GM23338 (cell line): ENCODE results near the gene MAP1LC3B. TPM values are rescaled to one million over a fixed set of nuclear protein-coding genes. Genes with fewer than 3 reads are reported as not detected.

Experiments
- ATAC-seq: fragments of 200-7000 bp; cut with Tn5 transposase; 3 replicates; pipeline ENCODE4 v1.9.1; 2020
- DNase-seq: peaks from one replicate; pipeline ENCODE4 v3.0.0-alpha.2; 2015; ENCODE audit warnings: low spot score
- H2AFZ ChIP-seq: fragments of 200-600 bp; sonication (generic); 2 replicates; pipeline ENCODE4 v1.8.0; 2016; ENCODE audit warnings: antibody characterized with exemption, mild to moderate bottlenecking, moderate library complexity
- H3F3A ChIP-seq: fragments of 200-600 bp; sonication (generic); replicated peaks from 2 replicates; pipeline ENCODE4 v1.8.0; 2017; ENCODE audit warnings: antibody characterized with exemption, mixed run types, low read depth
- H3K27ac ChIP-seq: fragments of 200-600 bp; sonication (generic); 2 replicates; pipeline ENCODE4 v1.6.1; 2016; ENCODE audit warnings: low read depth
- H3K27me3 ChIP-seq: fragments of 200-600 bp; sonication (generic); 2 replicates; pipeline ENCODE4 v1.8.0; 2016; ENCODE audit warnings: mild to moderate bottlenecking, mixed run types, moderate library complexity; ENCODE audit not compliant: insufficient read depth
- H3K36me3 ChIP-seq: fragments of 200-600 bp; sonication (generic); 2 replicates; pipeline ENCODE4 v1.8.0; 2016; ENCODE audit warnings: mild to moderate bottlenecking; ENCODE audit not compliant: insufficient read depth
- H3K4me1 ChIP-seq: fragments of 200-600 bp; sonication (generic); 2 replicates; pipeline ENCODE4 v1.8.0; 2016; ENCODE audit warnings: mild to moderate bottlenecking, moderate library complexity; ENCODE audit not compliant: insufficient read depth
- H3K4me2 ChIP-seq: fragments of 200-600 bp; sonication (generic); 2 replicates; pipeline ENCODE4 v1.7.1; 2017; ENCODE audit warnings: mixed run types
- H3K4me3 ChIP-seq: fragments of 200-600 bp; sonication (generic); 2 replicates; pipeline ENCODE4 v1.6.1; 2016; ENCODE audit warnings: mixed run types
- H3K79me2 ChIP-seq: fragments of 200-600 bp; sonication (generic); replicated peaks from 2 replicates; pipeline ENCODE4 v1.8.0; 2017; ENCODE audit warnings: mild to moderate bottlenecking; ENCODE audit not compliant: insufficient read depth
- H3K9me2 ChIP-seq: fragments of 200-600 bp; sonication (generic); 2 replicates; pipeline ENCODE4 v1.8.0; 2017; ENCODE audit not compliant: insufficient read depth
- H4K20me1 ChIP-seq: fragments of 200-600 bp; sonication (generic); replicated peaks from 2 replicates; pipeline ENCODE4 v1.8.0; 2017; ENCODE audit warnings: mild to moderate bottlenecking; ENCODE audit not compliant: insufficient read depth
- H3K27ac Mint-ChIP-seq: 2 replicates; pipeline ENCODE4 v1.8.0; 2020; ENCODE audit warnings: inconsistent platforms, mild to moderate bottlenecking, moderate library complexity, mixed read lengths
- H3K27me3 Mint-ChIP-seq: 3 replicates; pipeline ENCODE4 v1.8.0; 2022; ENCODE audit warnings: low read depth, mild to moderate bottlenecking, moderate library complexity, mixed read lengths, inconsistent platforms; ENCODE audit not compliant: insufficient read depth, poor library complexity
- H3K36me3 Mint-ChIP-seq: 3 replicates; pipeline ENCODE4 v1.8.0; 2021; ENCODE audit warnings: low read depth, mild to moderate bottlenecking, inconsistent platforms, moderate library complexity, mixed read lengths
- H3K4me1 Mint-ChIP-seq: 3 replicates; pipeline ENCODE4 v1.8.0; 2020; ENCODE audit warnings: mild to moderate bottlenecking, inconsistent platforms, mixed read lengths
- H3K4me3 Mint-ChIP-seq: 3 replicates; pipeline ENCODE4 v1.8.0; 2021; ENCODE audit warnings: moderate library complexity, mild to moderate bottlenecking, inconsistent platforms, mixed read lengths
- H3K9me3 Mint-ChIP-seq: 3 replicates; pipeline ENCODE4 v1.8.0; 2020; ENCODE audit warnings: moderate library complexity, mild to moderate bottlenecking, inconsistent platforms, mixed read lengths
- CTCF ChIP-seq, 2 experiments: fragments of 200-600 bp in 1 of 2; sonication (generic) in 1 of 2; conservative IDR thresholded peaks; 2 replicates each; pipeline versions ENCODE4 v1.5.1 to v1.6.1; 2016 to 2017; ENCODE audit warnings: antibody characterized with exemption in 2 of 2, low read depth in 2 of 2, mild to moderate bottlenecking in 2 of 2, moderate library complexity in 1 of 2
- ETS1 ChIP-seq: IDR thresholded peaks from 2 replicates; pipeline ENCODE4 v1.6.1; 2016; ENCODE audit warnings: antibody characterized with exemption
- EZH2 ChIP-seq: fragments of 200-600 bp; sonication (generic); IDR thresholded peaks from one replicate; pipeline ENCODE4 v1.8.0; 2017; ENCODE audit warnings: antibody characterized with exemption, mild to moderate bottlenecking, low read depth; ENCODE audit not compliant: unreplicated experiment
- EZH2phosphoT487 ChIP-seq: fragments of 200-600 bp; sonication (generic); IDR thresholded peaks from one replicate; pipeline ENCODE4 v1.8.1; 2018; ENCODE audit warnings: antibody characterized with exemption; ENCODE audit not compliant: unreplicated experiment
- NANOG ChIP-seq: IDR thresholded peaks from 2 replicates; pipeline ENCODE4 v1.6.1; 2016; ENCODE audit warnings: antibody characterized with exemption, borderline replicate concordance
- POLR2AphosphoS5 ChIP-seq: IDR thresholded peaks from 2 replicates; pipeline ENCODE4 v1.6.1; 2016; ENCODE audit warnings: antibody characterized with exemption, low read depth
- REST ChIP-seq: IDR thresholded peaks from one replicate; pipeline ENCODE4 v1.6.1; 2018; ENCODE audit warnings: antibody characterized with exemption; ENCODE audit not compliant: unreplicated experiment
- STAT1 ChIP-seq: IDR thresholded peaks from one replicate; pipeline ENCODE4 v1.6.1; 2016; ENCODE audit warnings: antibody characterized with exemption; ENCODE audit not compliant: unreplicated experiment
- ZNF114 ChIP-seq: fragments of 250-450 bp; sonication (Bioruptor Pico); IDR thresholded peaks from 2 replicates; pipeline ENCODE4 v1.5.0; 2020; ENCODE audit warnings: mild to moderate bottlenecking, moderate library complexity
- ZNF331 ChIP-seq: fragments of 250-450 bp; sonication (Bioruptor Pico); IDR thresholded peaks from 2 replicates; pipeline ENCODE4 v1.5.0; 2020; ENCODE audit warnings: low read depth, mild to moderate bottlenecking, moderate library complexity
- ZNF462 ChIP-seq: fragments of 250-450 bp; sonication (Bioruptor Pico); IDR thresholded peaks from 2 replicates; pipeline ENCODE4 v1.5.0; 2020; ENCODE audit warnings: mild to moderate bottlenecking, moderate library complexity
- polyA plus RNA-seq: library from polyadenylated mRNA; unstranded; fragments of >200 nt; fragmentation: Nextera tagmentation; extraction: Ambion mirVana; gene quantifications from 2 replicates; pipeline ENCODE4 v1.2.1, GENCODE V29; 2016
- total RNA-seq: library from RNA; depleted of rRNA; stranded (reverse); fragments of >200 nt; shearing (Covaris generic); gene quantifications from 2 replicates; pipeline ENCODE4 v1.2.3, GENCODE V29; 2014

The MAP1LC3B gene
- total and polyA plus RNA-seq, 2 experiments from 2014 or later = 35.9 to 80.2 TPM

GRCh38 chr16:87439926-87440325 is 47.8 kb downstream of the MAP1LC3B start (continued):
- TF ChIP-seq ETS1 (no peak), REST (no peak), ZNF331 (CRISPR knock-in tag) (no peak), CTCF (conservative IDR thresholded peaks at IDR 0.05; ENCODE audit: low read depth in 2 of 2) (no peak), ZNF114 (CRISPR knock-in tag) (no peak), STAT1 (no peak), EZH2phosphoT487 (no peak), POLR2AphosphoS5 (no peak), NANOG (no peak)

- H2AFZ ChIP-seq = no peak overlapping the region
- H3K4me3 Mint-ChIP-seq = no peak overlapping the region
- TF ChIP-seq EZH2 = no peak
- no peak for TF ChIP-seq ZNF462
- no peak for TF ChIP-seq STAT1
Measured at GRCh38 chr16:87441886-87442580, 49.9 kb downstream of the MAP1LC3B start.

More at GRCh38 chr16:87441886-87442580, 49.9 kb downstream of the MAP1LC3B start:
- Histone ChIP-seq H3F3A (no peaks in the 10 kb centered on the region), H3K27me3 (no peaks in the 10 kb centered on the region), H3K4me1 (no peaks in the 10 kb centered on the region), H3K36me3 (peaks cover 15% of the 10 kb centered on the region), H3K79me2 (peaks cover 36% of the 10 kb centered on the region), H3K4me3 (no peak overlapping the region), H4K20me1 (peaks cover under 1% of the 10 kb centered on the region; the same call in 1 of the 2 replicates), H3K4me2 (no peak overlapping the region), H3K27ac (no peak overlapping the region), H3K9me2 (no peaks in the 10 kb centered on the region; the same call in 1 of the 2 replicates)
- Mint-ChIP-seq H3K9me3 (peaks cover 18% of the 10 kb centered on the region; the same call in 2 of the 3 replicates), H3K4me1 (peaks cover 9% of the 10 kb centered on the region), H3K27me3 (peaks cover 3% of the 10 kb centered on the region), H3K27ac (no peak overlapping the region), H3K36me3 (peaks cover 54% of the 10 kb centered on the region)
- ATAC-seq = no peak
- DNase-seq = no peak
